Superior temporal gyrus (tissue), 1 donor: ENCODE data around the gene RPS16.

Experiments used
- DNase-seq: peaks from one replicate; pipeline ENCODE4 v3.0.0-alpha.2; 2016; ENCODE audit errors: extremely low spot score

RPS16 gene

DNA sequence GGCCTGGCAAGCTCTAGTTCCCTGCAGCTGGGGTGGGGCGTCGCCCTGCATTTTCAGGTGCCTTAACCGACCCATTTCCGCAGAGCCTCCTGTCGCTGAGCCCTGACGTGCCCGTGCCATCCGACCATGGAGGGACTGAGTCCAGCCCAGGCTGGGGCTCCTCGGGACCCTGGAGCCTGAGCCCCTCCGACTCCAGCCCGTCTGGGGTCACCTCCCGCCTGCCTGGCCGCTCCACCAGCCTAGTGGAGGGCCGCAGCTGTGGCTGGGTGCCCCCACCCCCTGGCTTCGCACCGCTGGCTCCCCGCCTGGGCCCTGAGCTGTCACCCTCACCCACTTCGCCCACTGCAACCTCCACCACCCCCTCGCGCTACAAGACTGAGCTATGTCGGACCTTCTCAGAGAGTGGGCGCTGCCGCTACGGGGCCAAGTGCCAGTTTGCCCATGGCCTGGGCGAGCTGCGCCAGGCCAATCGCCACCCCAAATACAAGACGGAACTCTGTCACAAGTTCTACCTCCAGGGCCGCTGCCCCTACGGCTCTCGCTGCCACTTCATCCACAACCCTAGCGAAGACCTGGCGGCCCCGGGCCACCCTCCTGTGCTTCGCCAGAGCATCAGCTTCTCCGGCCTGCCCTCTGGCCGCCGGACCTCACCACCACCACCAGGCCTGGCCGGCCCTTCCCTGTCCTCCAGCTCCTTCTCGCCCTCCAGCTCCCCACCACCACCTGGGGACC, 27.9 kb downstream of the RPS16 start:
- DNase-seq: no peak

DNA sequence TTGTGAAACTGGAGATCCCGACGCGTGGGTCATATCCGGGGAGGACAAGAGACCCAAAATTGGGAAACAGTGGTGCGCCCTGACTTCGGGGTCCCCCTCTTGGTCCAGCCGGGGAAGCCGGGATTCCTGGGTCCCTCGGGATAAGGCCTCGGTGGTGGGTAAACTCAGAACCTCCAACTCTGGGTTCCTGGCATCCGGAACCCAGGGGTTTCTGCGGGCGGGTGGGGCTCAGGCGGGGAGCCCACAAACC, 28.4 kb downstream of the RPS16 start:
- DNase-seq: no peak

DNA sequence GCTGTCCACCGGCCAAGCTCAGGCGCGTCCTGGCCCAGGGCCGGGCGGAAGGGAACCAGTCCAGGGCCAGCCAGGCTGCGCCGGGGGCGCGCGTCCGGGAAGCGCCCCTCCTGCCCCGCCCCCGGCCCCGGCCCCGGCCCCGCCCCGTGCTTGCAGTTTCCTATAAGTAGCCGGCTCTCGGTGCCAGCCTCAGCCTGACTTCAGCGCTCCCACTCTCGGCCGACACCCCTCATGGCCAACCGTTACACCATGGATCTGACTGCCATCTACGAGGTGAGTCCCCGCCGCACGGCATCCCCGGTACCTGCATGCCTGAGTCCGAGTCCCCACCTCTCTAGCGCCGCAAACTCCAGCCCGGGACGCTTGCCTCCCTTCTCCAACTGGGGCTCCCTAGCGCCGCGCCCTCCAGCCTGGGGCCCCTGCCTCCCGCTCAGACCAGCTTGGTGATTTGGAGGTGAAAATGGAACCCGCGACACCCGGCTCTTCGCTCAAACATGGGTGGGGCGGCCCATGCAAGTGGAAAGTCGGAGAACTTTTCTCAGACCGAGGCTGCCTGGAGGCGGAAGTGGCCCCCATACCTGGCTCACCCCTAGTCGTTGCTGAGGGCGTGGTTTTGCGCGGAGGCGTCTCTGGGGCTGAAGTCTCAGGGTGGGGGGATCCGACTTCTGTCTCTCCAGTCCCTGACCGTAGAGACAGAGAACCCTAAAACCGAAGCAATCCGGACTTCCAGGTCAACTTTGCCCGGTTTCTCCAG, 28.9 kb downstream of the RPS16 start, which contains the start of gene ZFP36:
Gene ZFP36 (plus strand): TSS at position 192 of the 754 bp plus-strand sequence. CDS start 58 bp downstream, at position 250.
- DNase-seq: peak; percentile 57

DNA sequence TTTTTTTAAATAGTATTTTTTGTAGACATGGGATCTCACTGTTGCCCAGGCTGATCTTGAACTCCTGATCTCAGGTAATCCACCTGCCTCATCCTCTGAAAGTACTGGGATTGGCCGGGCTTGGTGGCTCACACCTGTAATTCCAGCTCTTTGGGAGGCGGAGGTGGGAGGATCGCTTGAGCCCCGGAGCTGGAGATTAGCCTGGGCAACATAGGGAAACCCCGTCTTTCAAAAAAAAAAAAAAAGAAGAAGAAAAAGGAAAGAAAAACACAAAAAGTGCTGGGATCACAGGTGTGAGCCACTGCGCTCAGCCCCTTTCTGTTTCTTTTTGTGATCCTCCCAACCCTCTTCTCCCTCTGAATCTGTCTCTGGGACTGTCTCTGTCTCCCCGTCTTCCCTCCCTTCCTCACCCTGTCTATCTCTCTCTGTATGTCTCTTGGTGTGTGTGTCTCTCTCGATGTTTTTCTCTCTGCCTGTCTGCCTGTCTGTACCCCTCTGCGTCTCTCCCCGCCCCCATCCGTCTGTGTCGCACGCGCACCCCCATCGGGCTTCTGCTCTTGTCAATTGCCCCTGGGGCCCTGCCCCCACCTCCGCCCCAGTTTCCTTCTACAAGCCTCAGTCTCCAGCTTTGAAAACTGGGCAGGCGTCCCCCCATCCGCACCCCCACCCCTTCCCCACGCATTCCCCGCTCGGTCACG, 29.6 kb downstream of the RPS16 start:
- DNase-seq: no peak

DNA sequence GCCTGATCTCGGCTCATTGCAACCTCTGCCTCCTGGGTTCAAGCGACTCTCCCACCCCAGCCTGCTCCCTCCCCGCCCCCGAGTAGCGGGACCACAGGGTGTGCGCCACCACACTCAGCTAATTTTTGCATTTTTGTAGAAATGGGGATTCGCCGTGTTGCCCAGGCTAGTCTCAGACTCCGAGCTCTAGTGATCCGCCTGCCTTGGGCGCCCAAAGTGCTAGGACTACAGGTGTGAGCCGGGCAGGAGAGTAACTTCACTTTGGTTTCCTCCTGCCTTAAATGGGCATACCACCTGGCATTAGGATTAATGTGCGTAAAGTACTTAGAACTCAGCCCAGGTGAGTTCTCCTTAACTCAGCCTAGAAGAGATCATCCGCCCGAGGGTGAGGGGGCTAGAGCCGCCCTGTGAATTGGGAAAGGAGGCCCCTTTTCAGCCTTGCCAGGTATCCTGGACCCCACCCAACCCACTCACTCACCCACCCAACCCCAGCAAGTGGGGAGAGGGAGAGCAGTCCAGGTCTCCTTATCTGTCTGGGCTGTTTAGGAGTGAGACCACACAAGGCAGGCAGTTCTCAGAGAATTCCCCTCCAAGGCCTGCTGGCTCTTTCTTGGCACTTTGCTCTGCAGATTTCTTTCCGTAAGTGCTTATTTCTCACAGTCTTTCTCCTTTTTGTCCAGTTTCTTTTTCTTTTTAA, 30.3 kb downstream of the RPS16 start:
- no peak for DNase-seq

DNA sequence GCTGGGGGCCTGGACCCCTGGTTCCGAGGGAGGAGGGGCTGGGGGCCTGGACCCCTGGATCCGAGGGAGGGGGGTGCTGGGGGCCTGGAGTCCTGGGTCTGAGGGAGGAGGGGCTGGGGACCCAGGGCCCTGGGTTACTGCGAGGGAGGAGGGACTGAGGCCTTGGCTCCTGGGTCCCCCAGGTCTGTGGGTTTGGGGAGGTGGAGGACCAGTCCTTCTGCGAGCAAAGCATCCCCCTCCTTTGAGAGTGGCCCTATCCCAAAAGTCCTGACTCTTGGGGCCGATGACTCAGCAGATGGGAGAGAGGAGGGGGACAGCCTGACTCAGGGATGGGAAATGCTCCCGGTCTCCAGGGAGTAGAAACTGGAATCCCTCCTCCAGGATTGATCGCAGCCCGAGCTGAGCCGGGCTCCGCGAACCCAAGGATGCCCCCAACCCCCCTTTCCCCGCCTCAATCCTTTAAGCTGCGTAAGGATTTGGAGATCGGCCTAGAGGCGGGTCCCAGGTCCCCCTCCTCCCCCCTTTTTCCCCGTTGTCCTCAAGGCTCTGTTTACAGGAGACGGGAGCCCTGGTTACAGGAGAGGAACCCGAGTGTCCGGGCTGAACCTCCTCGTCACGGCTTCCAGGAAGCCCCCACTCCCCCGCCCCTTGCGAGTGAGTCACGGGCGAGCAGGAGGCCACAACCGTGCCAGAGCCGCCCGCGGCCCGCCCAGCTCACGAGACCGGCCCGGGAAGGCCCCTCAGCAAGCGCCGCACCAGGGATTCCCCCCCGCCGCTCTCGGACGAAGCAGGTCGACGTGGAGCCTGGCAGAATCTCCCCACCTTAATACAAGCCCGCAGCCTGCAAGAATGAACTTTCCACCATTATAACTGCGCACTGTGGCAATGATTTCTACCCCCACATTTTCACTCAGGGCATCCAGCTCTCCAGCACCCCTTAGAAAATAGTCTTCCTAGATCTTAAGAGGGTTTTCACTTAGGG, 32.1 kb downstream of the RPS16 start:
- DNase-seq: peak; percentile 58

DNA sequence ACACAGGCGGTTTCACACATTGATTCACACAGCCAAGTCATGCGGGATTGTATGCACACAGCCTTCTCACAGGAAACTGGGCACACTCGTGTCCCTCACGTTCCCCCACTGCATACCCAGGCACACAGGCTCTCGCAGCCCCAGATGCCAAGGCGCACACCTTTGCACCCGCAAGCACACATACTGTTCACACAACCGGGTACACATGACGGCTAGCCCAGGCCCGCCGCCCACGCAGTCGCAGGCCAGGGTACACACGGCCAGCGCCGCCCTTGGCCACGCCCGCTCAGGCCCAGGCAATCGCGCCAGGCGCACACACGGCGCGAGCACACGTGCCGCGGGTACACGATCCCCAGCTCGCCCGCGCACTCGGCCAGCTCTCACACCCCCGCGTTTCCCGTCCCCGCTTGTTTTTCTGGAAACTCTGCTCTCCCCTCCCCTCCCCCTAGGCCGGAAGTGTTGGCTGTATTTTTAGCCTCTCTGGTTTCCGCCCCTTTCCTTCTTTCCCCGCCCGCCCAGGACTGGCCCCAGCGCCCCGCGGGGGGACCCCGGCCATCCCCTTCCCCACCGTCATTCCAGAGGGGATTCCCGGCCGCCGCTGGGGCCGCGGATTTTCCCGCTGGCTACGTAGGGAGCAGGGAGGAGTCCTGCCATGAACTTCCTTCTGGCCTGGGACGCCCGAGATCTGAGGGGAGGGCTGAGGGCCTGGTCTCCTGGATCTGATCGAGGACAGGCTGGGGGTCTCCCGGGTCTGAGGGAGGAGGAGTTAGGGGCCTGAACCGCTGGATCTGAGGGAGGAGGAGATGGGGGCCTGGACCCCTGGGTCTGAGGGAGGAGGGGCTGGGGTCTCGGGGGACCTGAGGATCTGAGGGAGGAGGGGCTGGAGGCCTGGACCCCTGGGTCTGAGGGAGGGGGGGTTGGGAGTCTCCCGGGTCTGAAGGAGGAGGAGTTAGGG, 33.1 kb downstream of the RPS16 start:
- DNase-seq: peak; percentile 54

DNA sequence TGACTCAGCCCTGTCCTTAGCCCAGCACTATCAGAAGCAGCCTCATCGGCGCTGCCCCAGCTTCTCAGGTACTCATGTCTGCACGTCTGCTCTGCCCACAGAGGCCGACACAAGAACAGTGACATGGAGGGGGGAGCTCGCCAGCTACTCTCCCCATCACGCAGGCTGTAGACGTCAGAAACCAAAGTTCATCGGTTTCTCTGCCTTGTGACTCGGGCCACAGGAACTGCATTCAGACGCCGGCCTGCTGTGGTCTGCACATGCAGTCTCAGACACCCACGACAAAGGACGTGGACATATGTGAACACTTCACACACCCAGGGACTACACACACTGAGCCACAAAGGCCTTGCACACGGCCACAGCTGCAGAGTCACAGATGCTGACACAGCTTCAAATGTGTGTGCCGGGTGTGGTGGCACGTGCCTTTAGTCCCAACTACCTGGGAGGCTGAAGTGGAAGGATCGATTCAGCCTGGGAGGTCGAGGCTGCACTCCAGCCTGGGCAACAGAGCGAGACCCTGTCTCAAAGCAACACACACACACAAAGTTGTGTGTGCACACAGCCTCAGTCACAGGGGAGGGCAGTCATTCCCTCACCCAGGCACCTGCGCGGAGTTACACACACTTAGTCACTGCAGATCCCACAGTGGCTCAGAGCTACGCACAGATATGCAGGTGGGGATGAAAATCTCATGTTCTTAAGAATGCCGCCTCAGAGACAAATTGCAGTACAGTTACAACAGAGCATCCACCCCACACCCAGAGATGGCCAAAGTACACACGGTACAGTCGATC, 34.0 kb downstream of the RPS16 start:
- DNase-seq: no peak

DNA sequence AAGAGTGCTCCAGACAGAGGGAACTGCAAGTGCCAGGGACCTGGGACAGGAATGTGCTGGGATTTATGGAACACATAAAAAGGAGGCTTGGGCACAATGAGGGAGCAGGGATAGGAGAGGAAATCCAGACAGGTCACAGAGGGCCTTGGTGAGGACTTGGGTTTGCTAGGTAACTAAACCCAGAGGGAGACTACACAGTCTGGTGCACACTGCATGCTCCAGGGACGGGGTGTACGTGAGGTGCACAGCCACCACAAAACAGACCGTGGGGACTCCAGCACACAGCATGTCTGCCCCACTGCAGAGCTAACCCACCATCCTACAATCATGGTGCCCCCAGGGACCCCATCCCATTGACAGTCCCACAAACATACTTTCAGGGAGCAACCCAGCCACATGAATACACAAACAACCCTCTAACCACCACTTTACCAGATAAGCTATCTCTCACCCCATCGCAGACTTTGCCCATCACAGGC, 34.6 kb downstream of the RPS16 start:
- DNase-seq: no peak

DNA sequence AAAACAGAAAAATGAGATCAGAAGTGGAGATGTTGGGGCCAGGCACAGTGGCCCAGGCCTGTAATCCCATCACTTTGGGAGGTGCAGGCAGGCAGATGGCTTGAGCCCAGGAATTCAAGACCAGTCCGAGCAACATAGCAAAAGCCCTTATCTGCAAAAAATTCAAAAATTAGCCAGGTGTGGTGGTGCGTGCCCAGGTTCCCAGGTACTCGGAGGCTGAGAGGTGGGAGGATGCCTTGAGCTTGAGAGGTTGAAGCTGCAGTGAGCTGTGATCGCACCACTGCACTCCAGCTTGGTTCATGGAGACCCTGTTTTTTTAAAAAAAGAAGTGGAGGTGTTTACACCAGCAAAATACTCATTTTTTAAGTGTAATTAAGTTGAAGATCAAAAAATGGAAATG, 35.7 kb downstream of the RPS16 start:
- no peak for DNase-seq

DNA sequence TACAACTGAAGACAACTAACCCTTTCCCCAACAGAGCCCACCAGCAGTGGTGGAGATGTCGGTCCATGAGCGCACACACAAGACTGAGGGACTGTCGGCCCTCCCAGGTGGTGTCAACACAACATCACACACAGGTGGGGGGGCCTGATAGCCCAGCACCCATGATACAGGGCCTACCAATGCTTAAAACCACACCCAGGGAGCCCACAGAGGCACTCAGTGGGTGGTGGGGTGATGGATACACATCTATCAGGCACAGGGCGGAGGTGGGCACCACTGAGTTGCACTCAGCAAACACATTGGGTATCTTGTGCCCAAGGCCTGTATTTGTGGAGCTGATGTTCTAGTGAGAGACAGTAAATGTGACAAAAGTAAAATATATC, 36.1 kb downstream of the RPS16 start:
- DNase-seq: no peak

DNA sequence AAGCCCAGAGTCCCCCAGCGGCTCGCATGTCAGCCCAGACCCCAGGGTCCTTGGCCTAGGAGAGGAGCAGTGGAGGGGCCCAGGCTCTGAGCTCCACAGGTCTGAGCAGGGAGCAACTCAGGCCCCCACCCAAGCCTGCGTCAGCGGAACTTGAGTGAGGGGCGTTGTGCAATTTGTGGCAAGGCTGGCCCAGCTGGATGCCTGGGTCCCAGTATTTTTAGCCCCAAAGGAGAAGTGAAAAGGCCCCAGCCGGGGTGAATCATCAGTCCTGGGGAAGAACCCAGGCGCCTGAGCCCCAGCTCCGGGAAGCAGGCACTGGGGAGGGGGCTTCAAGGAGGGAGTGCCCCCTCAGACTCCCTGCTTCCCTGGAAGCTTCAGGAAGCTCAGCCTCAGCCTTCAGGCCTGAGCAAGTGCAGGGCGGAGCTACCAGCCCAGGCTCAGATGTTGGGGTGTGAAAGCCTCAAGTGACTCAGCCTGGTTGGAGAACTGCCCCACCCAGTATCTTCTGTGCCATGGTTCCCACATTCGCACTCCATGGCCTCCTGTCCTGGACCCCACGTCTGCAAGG, 37.4 kb downstream of the RPS16 start:
- DNase-seq: no peak

DNA sequence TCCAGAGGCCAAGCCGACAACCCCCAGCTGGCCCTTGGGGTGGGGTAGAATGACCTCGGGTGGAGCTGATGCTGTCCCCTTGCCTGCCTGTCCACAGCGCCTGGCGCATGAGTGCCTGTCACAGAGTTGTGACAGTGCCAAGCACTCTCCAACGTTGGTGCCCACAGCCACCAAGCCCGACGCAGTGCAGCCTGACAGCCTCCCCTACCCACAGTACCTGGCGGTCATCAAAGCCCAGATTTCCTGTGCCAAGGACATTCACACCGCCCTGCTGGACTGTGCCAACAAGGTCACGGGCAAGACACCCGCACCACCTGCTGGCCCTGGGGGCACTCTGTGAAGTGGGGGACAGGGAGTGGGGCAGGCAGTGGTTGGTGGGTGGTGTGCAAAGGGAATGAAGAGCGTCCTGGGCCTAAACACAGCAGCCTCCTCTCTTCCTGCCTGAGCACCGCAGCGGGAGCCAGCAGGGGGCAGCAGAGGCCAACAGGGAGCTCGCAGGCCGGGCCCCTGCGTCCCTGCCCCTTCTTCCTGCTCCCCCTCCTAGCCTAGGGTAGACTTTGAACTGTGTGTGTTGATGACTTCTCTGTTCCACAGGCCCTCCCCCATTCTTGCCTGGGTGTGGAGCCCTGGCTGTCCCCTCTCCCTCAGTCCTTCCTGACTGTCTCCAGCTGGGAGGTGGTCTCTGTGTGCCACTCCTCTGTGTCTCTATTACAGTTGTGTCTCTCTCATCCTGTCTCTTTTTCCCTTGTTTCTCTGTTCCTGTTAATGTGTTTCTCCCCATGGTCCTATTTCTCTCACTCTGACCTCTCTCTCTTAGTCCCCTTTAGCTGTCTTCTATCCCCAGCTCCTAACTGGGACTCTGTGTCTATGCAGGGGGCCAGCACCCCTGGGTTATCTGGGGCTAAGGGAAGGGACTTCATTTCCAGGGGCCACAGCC, 38.1 kb downstream of the RPS16 start:
- peak; percentile 82 for DNase-seq

DNA sequence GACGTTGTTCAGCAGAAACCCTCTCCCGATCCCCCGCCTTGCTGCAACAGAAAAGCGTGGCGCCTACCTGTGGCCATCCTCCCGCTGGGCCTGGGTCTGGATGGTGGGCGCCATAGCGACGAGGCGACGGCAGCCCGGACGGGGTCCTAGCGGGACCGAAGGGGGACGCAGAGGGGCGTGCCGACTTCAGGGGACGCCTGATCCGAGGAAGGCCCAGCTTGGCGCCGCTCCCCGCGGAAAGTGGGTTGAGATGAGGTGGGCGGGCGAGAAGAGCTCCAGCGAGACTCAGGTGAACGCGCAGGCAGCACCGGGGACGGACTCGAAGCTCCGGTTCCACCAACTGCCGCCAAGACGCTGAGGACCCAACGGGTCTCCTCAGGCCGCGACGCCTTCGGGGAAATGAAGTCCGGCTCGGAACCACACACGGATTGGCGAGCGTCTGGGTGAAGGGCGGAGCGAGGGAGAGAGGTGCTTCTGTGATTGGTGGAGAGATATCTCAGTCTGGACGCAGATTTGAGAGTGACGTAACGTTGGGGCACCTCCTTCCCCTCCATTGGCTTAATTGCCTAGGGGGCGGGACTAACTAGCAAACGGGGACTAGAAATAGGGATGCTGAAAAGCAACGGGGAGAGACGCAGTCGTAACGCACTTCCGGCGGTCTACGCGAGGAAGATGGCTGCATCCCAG, 44.9 kb downstream of the RPS16 start, which contains the start of the genes MED29 and PAF1:
Gene MED29 (plus strand): TSS at position 628 of the 687 bp plus-strand sequence. CDS start 45 bp downstream, at position 673.
Gene PAF1 (minus strand): TSS at position 356 of the 687 bp plus-strand sequence. CDS start 242 bp downstream, at position 114.
- DNase-seq: peak; percentile 100

DNA sequence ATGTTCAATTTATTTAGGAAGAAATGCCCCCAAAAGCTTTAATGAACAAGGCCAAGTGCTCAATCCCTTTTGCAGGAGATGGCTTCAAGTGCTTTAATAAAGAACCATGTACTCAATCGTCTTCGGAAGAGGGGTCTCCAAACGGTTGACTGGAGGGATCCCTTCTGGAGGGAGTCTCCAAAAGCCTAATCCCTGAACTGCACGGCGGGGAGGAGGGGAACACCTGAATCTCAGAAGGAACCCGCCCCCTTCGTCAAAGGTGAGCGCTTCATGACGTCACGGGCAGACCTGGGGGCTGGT, 45.3 kb downstream of the RPS16 start:
- peak; percentile 69 for DNase-seq

DNA sequence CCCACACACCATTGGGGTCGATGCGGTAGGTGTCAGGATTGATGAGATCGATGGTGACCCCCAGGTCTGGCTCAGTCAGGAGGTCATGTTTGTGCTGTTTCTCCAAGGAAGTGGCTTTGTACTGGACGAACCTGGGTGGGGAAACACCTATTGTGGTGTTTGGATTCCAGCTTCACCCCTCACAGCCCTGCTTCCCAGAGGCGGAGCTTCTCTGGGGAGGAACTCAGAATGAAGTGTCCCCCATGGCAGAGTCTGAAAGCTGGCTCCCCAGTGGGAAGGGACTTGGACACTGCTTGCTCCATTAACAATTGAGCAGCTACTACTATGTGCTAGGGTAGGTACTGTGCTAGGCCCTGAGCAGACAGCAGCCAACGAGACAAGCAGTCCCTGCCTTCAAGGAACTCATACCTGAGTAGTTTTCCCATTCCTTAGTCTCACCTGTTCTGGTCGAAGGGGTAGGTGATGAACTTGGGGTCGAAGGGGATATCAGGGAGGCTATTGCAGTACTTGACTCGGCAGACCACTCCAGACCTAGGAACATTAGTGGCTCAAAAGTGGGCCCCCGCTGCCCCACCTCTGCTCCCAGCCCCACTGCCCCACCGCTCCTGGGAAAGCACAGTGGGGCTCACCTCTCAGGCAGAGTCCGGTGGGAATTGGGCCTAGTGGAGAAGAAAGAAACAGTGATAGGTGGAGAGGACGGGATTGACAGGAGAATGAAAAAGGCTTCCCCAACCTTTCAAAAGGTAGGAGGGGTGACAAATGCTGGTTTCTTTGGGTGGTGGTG, 45.9 kb downstream of the RPS16 start:
- no peak for DNase-seq
